Thyroid gland (tissue), 4 donors: ENCODE data around the gene LIN52.

Source experiments
- CTCF ChIP-seq, 6 experiments: fragments of 200-600 bp in 3 of 6; fragments of 450-650 bp in 3 of 6; sonication (generic) in 3 of 6; IDR thresholded peaks; one replicate each; pipeline ENCODE4 v1.5.1; 2016 to 2019; ENCODE audit warnings: antibody characterized with exemption in 6 of 6, mild to moderate bottlenecking in 2 of 6, inconsistent platforms in 1 of 6, moderate library complexity in 1 of 6
- POLR2A ChIP-seq, 2 donors: fragments of 450-650 bp; IDR thresholded peaks; one replicate each; pipeline ENCODE4 v1.6.1; 2017; ENCODE audit warnings: antibody characterized with exemption in 2 of 2, mild to moderate bottlenecking in 2 of 2, moderate library complexity in 1 of 2

- TF ChIP-seq CTCF (IDR thresholded peaks at IDR 0.05): no peak
- TF ChIP-seq POLR2A (IDR thresholded peaks at IDR 0.05): no peak
Observed at GRCh38 chr14:74089251-74090020, 4.7 kb downstream of the LIN52 start.
